GM10266 (cell line): ENCODE results near the gene MED25.

Experiments
- DNase-seq: peaks from one replicate; pipeline ENCODE4 v3.0.0; 2012; ENCODE audit errors: extremely low spot score
- CTCF ChIP-seq: IDR thresholded peaks from 2 replicates; pipeline ENCODE4 v1.5.1; 2012; ENCODE audit warnings: mild to moderate bottlenecking, low read depth; ENCODE audit not compliant: control insufficient read depth, insufficient read depth; ENCODE audit errors: missing control alignments

Gene MED25

GRCh38 chr19:49836176-49837008 is 18.3 kb downstream of the MED25 start:
- no peak for TF ChIP-seq CTCF
- no peak for DNase-seq

DNA sequence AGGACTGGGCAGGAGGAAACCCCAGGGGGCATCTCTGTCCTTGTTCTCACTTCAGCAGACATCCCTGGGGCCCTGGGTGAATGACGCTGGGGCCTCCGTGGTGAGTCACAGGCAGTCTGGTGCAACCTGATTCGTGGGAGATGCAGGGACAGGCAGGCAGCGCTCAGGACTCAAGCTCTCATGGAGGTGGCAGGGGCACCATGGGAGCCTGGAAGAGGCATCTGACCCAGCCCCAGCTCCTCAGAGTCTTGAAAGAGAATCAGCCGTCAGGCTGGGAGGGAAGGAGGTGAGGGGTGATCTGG is 18.9 kb downstream of the MED25 start:
- no peak for TF ChIP-seq CTCF

GRCh38 chr19:49837425-49837824 is 19.3 kb downstream of the MED25 start:
- TF ChIP-seq CTCF: no peak
- no peak for DNase-seq

More for the DNA sequence above, 18.9 kb downstream of the MED25 start:
- DNase-seq: no peak

DNA sequence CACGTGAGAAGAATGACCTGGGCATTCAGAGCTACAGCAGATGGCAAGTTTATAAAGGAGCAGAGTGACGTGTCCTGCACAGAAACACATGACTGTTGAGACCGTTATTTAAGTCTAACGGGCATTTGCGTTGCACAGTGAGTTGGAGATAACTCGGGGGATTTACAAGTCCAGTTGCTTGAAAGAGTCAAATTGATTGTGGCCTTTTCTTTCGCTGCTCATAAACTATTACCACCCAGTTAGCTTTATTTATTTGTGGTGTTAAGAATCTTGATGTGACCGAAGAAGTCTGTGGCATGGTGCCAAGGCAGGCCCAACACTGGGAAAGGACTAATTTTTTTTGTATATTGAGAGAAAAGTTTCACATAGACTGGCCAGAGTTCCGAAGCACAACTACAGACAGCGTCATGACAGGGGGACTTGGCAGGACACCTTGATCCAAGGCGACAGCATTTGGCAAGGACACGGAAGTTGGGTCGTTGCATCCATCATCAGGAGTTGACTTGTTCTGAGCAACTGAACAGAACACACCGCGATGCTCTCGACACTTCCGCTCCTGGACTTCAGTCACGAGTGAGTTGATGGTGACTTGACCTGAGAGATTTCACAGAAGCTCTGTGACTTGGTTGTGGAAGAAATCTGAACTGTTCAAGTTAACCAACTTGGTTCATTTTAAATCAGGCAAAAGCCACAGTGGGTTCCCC is 20.9 kb downstream of the MED25 start:
- TF ChIP-seq CTCF: no peak
- no peak for DNase-seq

DNA sequence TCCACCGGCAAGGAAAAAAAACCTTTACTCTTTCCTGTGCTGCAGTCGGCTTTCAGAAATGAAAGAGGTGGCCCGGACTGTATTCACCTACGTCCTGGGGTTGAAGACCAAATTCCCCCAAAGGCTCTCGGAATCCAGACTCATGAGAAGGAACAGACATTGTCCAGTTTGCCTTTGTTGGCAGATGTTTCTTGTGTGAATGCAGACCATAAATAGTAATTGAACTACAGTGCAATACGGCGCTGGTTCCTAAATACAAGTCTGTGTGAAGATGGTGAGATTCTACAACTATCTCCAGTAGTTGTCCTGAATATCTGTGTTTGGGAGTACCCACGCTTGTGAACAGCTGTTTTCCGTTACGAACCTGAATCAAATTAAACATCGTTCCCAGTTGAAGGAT is 21.6 kb downstream of the MED25 start:
- DNase-seq: no peak
- TF ChIP-seq CTCF: no peak

DNA sequence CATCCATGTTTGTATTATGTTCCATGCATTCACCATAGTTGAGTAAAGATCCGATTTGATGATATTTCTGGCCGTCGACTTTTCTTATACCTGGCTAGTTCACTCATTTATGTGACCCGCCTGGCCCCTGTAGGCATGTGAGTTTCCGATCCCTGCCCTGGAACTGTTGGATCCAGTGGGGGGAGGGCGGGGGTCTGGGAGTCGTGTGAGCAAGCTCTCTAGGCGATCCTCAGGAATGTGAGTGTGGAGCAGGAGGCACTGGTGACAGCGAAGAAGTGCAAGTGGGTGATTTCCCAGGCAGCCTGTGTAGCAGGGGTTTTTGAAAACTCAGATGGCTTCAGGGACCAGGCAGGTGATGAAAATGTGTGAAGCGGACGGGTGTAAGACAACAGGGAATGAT is 22.2 kb downstream of the MED25 start:
- no peak for DNase-seq
- TF ChIP-seq CTCF: no peak

DNA sequence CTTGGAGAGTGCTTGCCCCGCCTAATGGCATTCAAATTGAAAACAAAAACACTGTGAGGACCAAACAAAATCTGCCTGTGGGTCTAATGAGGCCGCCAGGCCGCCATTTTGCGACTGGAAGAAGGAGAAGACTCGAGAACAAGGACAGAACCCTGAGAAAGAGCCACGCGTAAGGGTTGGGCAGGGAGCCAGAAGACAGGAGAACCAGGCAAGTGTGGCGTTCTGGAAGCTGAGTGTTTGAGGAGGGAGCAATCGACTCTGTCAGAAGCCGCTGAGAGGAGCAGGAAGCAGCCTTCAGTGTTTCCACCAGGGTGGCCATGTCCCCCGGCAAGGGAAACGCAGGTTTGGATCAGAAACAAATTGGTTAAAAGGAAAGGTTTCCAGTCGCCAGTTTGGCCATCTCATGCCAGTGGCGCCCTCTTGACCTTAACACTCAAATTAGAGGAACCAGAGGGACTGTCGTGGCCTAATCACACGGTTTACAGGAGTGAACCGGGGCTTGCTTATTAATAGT is 22.7 kb downstream of the MED25 start:
- TF ChIP-seq CTCF: no peak
- DNase-seq: no peak
